Fibroblast of lung (primary cell): ENCODE data around the gene CADPS. TPM values are rescaled to one million over a fixed set of nuclear protein-coding genes. Genes with fewer than 3 reads are reported as not detected.
"Not testable (repeated sequence)": the region's sequence is repeated elsewhere in the genome, so short reads cannot be mapped to it uniquely, and the experiment has no call there.

ENCODE experiments used
- DNase-seq, 2 donors: peaks; one replicate each; pipeline versions ENCODE4 v3.0.0 to v3.0.0-alpha.2; 2010; ENCODE audit warnings: low read depth in 2 of 2
- H2AFZ ChIP-seq: 2 replicates; pipeline ENCODE4 v1.5.1; 2012; ENCODE audit warnings: low read length, control low read depth, inconsistent platforms
- H3K27ac ChIP-seq: 2 replicates; pipeline ENCODE4 v1.5.1; 2011; ENCODE audit warnings: low read length, control low read depth; ENCODE audit not compliant: insufficient read depth
- H3K27me3 ChIP-seq: 2 replicates; pipeline ENCODE4 v1.5.1; 2011; ENCODE audit warnings: mild to moderate bottlenecking, low read length; ENCODE audit not compliant: control insufficient read depth, insufficient read depth
- H3K36me3 ChIP-seq: 2 replicates; pipeline ENCODE4 v1.5.1; 2011; ENCODE audit warnings: low read length; ENCODE audit not compliant: control insufficient read depth, insufficient read depth
- H3K4me1 ChIP-seq: 2 replicates; pipeline ENCODE4 v1.5.1; 2011; ENCODE audit warnings: low read length; ENCODE audit not compliant: control insufficient read depth, insufficient read depth; ENCODE audit errors: extremely low read depth
- H3K4me2 ChIP-seq: 2 replicates; pipeline ENCODE4 v1.5.1; 2011; ENCODE audit warnings: low read length, control low read depth; ENCODE audit not compliant: insufficient read depth; ENCODE audit errors: extremely low read depth
- H3K4me3 ChIP-seq, 4 experiments: fragments of 200-600 bp in 1 of 4; sonication (generic) in 1 of 4; replicated peaks in 1 of 4; 2 replicates each; pipeline ENCODE4 v1.5.1; 2011 to 2016; ENCODE audit warnings: low read length in 4 of 4, low read depth in 3 of 4, mild to moderate bottlenecking in 3 of 4, control low read depth in 2 of 4, inconsistent platforms in 1 of 4, mixed read lengths in 1 of 4; ENCODE audit not compliant: insufficient read depth in 1 of 4; ENCODE audit errors: control extremely low read depth in 1 of 4
- H3K79me2 ChIP-seq: 2 replicates; pipeline ENCODE4 v1.5.1; 2012; ENCODE audit warnings: mild to moderate bottlenecking, low read length, inconsistent platforms; ENCODE audit not compliant: control insufficient read depth, insufficient read depth
- H3K9ac ChIP-seq: 2 replicates; pipeline ENCODE4 v1.5.1; 2011; ENCODE audit warnings: mild to moderate bottlenecking, low read length, control low read depth; ENCODE audit not compliant: insufficient read depth
- H3K9me3 ChIP-seq: 2 replicates; pipeline ENCODE4 v1.5.1; 2012; ENCODE audit warnings: low read depth, low read length; ENCODE audit not compliant: control insufficient read depth, insufficient read depth
- H4K20me1 ChIP-seq: 2 replicates; pipeline ENCODE4 v1.5.1; 2011; ENCODE audit warnings: low read length; ENCODE audit not compliant: control insufficient read depth, insufficient read depth; ENCODE audit errors: extremely low read depth
- EZH2 ChIP-seq: IDR thresholded peaks from 2 replicates; pipeline ENCODE4 v1.5.1; 2012; ENCODE audit warnings: low read length, control low read depth, mild to moderate bottlenecking; ENCODE audit errors: missing control alignments
- polyA plus RNA-seq, 2 donors: library from polyadenylated mRNA; depleted of rRNA in 1 of 2; stranded (reverse) in 1 of 2; unstranded in 1 of 2; fragments of >200 nt; gene quantifications; 2 replicates each; pipeline ENCODE4 v1.2.1, GENCODE V29; 2011 to 2012; ENCODE audit warnings: missing spikeins in 1 of 2
- total RNA-seq: library from RNA; depleted of rRNA; stranded (reverse); fragments of >200 nt; gene quantifications from 2 replicates; pipeline ENCODE4 v1.2.1, GENCODE V29; 2014
- TF ChIP-seq, protein P1 (sequence below), 2 donors: IDR thresholded peaks in 1 of 2; conservative IDR thresholded peaks in 1 of 2; 1 replicate in 1 of 2; 2 replicates in 1 of 2; pipeline ENCODE4 v1.5.1; 2011 to 2012; ENCODE audit warnings: low read length in 2 of 2, control low read depth in 1 of 2, inconsistent platforms in 1 of 2, low read depth in 1 of 2, mild to moderate bottlenecking in 1 of 2

The CADPS gene
- total and polyA plus RNA-seq, 2 donors (not counting 1 experiment from before 2014, with no cell fraction given), result 2.3 to 63.1 TPM

DNA sequence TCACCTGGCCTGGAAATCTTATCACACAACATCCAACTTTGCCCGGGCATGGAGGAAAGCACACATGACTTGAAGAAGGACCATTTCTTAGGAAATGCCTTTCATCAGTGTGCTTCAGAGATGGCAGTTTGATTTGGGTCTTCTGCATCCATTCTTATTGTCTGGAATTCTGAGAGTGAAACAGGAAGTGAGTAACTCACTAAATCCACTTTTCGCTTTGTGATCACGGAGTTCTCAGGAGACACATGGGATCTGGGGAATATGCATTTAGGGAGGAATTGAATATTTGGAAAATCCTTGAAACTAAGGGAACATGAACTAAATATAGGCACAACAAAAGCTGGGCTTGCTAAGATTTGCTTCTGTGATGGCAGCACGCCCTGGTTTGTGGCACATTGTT, 289.4 kb downstream of the CADPS start:
- Histone ChIP-seq H3K9ac (no peak overlapping the region), H3K27ac (no peak overlapping the region), H3K4me1 (peaks cover 22% of the 10 kb centered on the region), H2AFZ (no peak overlapping the region), H3K27me3 (no peaks in the 10 kb centered on the region), H3K9me3 (no peaks in the 10 kb centered on the region), H3K4me3 (no peak overlapping the region), H4K20me1 (no peaks in the 10 kb centered on the region), H3K79me2 (no peaks in the 10 kb centered on the region), H3K4me2 (no peak overlapping the region), H3K36me3 (no peaks in the 10 kb centered on the region)
- no peak for DNase-seq
- TF ChIP-seq, protein P1, sequence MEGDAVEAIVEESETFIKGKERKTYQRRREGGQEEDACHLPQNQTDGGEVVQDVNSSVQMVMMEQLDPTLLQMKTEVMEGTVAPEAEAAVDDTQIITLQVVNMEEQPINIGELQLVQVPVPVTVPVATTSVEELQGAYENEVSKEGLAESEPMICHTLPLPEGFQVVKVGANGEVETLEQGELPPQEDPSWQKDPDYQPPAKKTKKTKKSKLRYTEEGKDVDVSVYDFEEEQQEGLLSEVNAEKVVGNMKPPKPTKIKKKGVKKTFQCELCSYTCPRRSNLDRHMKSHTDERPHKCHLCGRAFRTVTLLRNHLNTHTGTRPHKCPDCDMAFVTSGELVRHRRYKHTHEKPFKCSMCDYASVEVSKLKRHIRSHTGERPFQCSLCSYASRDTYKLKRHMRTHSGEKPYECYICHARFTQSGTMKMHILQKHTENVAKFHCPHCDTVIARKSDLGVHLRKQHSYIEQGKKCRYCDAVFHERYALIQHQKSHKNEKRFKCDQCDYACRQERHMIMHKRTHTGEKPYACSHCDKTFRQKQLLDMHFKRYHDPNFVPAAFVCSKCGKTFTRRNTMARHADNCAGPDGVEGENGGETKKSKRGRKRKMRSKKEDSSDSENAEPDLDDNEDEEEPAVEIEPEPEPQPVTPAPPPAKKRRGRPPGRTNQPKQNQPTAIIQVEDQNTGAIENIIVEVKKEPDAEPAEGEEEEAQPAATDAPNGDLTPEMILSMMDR (conservative IDR thresholded peaks at IDR 0.05 in 1 of 2, IDR thresholded peaks at IDR 0.05 in 1 of 2; ENCODE audit: low read depth in 1 of 2, low read length in 2 of 2), result no peak
- TF ChIP-seq EZH2, result no peak

DNA sequence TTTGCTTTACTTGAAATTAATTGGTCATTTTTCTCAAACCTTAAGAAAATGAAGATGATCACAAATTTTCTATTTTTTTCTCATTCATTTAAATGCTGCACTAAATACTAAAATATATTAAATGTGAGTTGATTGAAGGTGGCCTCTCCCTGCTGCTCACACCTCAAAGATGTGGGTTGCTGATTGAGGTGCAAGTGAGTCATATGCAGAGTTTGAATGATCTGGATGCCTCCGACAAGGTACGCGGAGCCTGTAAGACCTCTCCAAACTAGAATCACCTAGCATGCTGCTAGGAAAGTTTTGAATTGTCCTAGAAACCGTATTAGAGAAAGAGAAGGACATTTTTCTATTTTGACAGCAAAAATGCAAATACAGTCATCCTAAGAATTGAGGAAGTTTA, 290.6 kb downstream of the CADPS start:
- H3K4me2 ChIP-seq, result no peak overlapping the region
- peaks cover 22% of the 10 kb centered on the region for H3K4me1 ChIP-seq
- H3K27me3 ChIP-seq, result no peaks in the 10 kb centered on the region
- no peaks in the 10 kb centered on the region for H3K36me3 ChIP-seq
- H3K4me3 ChIP-seq, result no peak overlapping the region
- H3K27ac ChIP-seq, result no peak overlapping the region
- no peak for DNase-seq
- TF ChIP-seq, protein P1 (conservative IDR thresholded peaks at IDR 0.05 in 1 of 2, IDR thresholded peaks at IDR 0.05 in 1 of 2; ENCODE audit: low read depth in 1 of 2, low read length in 2 of 2), result no peak
- no peak for TF ChIP-seq EZH2
- H4K20me1 ChIP-seq, result no peaks in the 10 kb centered on the region
- H2AFZ ChIP-seq, result no peak overlapping the region
- H3K9me3 ChIP-seq, result no peaks in the 10 kb centered on the region
- no peak overlapping the region for H3K9ac ChIP-seq
- no peaks in the 10 kb centered on the region for H3K79me2 ChIP-seq

DNA sequence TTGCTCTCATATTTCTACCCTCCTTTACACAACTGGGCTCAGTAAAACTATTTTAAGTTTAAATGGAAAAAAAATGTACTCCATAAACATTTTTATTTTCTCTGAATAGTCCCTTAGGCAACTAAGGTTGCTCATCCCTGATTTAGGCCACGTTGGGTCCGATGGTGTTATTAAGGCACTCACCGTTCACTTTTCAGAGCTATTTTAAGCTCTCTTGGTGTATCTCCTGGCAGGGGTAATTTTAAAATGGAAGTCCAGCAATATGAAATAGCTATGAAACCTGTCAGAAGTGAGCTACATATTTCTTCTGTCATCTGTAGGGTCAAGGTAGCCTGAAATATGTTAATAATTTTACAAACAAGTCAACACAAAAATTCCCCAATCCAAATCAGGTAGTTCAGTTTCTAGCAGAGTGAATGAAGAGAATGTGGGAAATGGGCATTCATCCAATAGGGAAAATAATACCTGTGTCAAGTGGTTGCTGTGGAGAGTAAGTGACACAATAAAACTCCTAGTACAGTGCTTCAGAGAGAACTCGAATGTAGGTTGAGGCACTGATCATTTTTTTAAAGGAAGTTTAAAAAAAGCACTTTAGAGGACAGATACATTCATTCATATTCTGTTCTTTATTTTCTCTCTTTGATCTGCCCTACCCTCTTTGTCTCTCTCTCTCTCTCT, 292.6 kb downstream of the CADPS start:
- Histone ChIP-seq H3K27ac (no peak overlapping the region), H3K4me3 (no peak overlapping the region), H3K9ac (no peak overlapping the region), H3K79me2 (no peaks in the 10 kb centered on the region), H2AFZ (no peak overlapping the region), H3K4me2 (no peak overlapping the region), H3K27me3 (no peaks in the 10 kb centered on the region), H3K9me3 (no peaks in the 10 kb centered on the region), H3K36me3 (no peaks in the 10 kb centered on the region), H4K20me1 (no peaks in the 10 kb centered on the region), H3K4me1 (peaks cover 14% of the 10 kb centered on the region)
- DNase-seq, result no peak
- TF ChIP-seq, protein P1 (conservative IDR thresholded peaks at IDR 0.05 in 1 of 2, IDR thresholded peaks at IDR 0.05 in 1 of 2; ENCODE audit: low read depth in 1 of 2, low read length in 2 of 2), result no peak
- no peak for TF ChIP-seq EZH2

DNA sequence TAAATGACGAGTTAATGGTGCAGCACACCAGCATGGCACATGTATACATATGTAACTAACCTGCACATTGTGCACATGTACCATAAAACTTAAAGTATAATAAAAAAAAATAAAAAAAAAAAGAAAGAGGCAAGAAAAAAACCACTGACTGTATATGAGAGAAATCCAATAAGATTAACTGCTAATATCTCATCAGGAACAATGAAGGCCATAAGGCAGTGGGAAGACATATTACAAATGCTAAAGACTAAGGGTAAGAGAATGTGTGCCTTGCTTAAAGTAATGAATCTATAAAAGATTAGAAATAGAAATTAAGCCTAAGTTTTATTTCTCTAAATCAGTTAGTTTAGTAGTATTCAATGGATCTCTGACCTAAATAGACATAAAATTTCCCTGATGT, 294.7 kb downstream of the CADPS start:
- not testable (repeated sequence) for H3K9ac ChIP-seq, H3K36me3 ChIP-seq, H3K79me2 ChIP-seq, H4K20me1 ChIP-seq, H2AFZ ChIP-seq, H3K4me1 ChIP-seq, H3K4me3 ChIP-seq, H3K27me3 ChIP-seq, H3K4me2 ChIP-seq, H3K27ac ChIP-seq, H3K9me3 ChIP-seq
- peak in 1 of 2 donors; percentile 46 for DNase-seq
